ENCODE measurements around the gene TRIM15. TPM values are rescaled to one million over a fixed set of nuclear protein-coding genes. Genes with fewer than 3 reads are reported as not detected.

The TRIM15 gene
- polyA plus RNA-seq, 1 donor (not counting 4 experiments of a cell fraction or from before 2014, with no cell fraction given), result not detected

- H3K36me3 ChIP-seq (ENCODE audit: control insufficient read depth in 2 of 2, extremely low read depth in 1 of 2, insufficient read depth in 2 of 2, low read length in 2 of 2), result no peaks in the 10 kb centered on the region
- peaks cover 26% of the 10 kb centered on the region for H3K4me1 ChIP-seq (ENCODE audit: control insufficient read depth, extremely low read depth, insufficient read depth, low read length)
- H3K9me3 ChIP-seq (ENCODE audit: control insufficient read depth, low read depth, low read length), result no peaks in the 10 kb centered on the region
- no peak overlapping the region for H3K27ac ChIP-seq (ENCODE audit: control insufficient read depth, insufficient read depth, low read length)
- H3K79me2 ChIP-seq (ENCODE audit: control insufficient read depth, insufficient read depth, low read length), result no peaks in the 10 kb centered on the region
- no peak overlapping the region for H3K4me3 ChIP-seq (ENCODE audit: control insufficient read depth in 2 of 3, extremely low read depth in 1 of 3, insufficient read depth in 2 of 3, low read depth in 1 of 3, low read length in 3 of 3)
- dilution Hi-C loops (cut with MboI; ENCODE audit: extremely low pct_ligation_motif_present, low sequenced_read_pairs), result no loop called here
- peaks cover 9% of the 10 kb centered on the region for H3K27me3 ChIP-seq (ENCODE audit: control insufficient read depth, extremely low read depth, insufficient read depth, low read length)
- H3K4me2 ChIP-seq (ENCODE audit: control insufficient read depth, extremely low read depth, insufficient read depth, low read depth, low read length), result no peak overlapping the region
- no peak for TF ChIP-seq EZH2 (IDR thresholded peaks at IDR 0.05; ENCODE audit: low read length)
- TF ChIP-seq, protein P1, sequence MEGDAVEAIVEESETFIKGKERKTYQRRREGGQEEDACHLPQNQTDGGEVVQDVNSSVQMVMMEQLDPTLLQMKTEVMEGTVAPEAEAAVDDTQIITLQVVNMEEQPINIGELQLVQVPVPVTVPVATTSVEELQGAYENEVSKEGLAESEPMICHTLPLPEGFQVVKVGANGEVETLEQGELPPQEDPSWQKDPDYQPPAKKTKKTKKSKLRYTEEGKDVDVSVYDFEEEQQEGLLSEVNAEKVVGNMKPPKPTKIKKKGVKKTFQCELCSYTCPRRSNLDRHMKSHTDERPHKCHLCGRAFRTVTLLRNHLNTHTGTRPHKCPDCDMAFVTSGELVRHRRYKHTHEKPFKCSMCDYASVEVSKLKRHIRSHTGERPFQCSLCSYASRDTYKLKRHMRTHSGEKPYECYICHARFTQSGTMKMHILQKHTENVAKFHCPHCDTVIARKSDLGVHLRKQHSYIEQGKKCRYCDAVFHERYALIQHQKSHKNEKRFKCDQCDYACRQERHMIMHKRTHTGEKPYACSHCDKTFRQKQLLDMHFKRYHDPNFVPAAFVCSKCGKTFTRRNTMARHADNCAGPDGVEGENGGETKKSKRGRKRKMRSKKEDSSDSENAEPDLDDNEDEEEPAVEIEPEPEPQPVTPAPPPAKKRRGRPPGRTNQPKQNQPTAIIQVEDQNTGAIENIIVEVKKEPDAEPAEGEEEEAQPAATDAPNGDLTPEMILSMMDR (optimal IDR thresholded peaks at IDR 0.05 in 1 of 3, IDR thresholded peaks at IDR 0.05 in 1 of 3, conservative IDR thresholded peaks at IDR 0.05 in 1 of 3; ENCODE audit: extremely low read depth in 1 of 3, insufficient read depth in 2 of 3, low read length in 3 of 3), result no peak
- FAIRE-seq (no peak), DNase-seq (ENCODE audit: low read depth, low spot score) (no peak)
- H3K9me1 ChIP-seq (ENCODE audit: control insufficient read depth, extremely low read depth, insufficient read depth, low read length), result no peaks in the 10 kb centered on the region
- no peaks in the 10 kb centered on the region for H4K20me1 ChIP-seq (ENCODE audit: control insufficient read depth, extremely low read depth, insufficient read depth, low read length)
- no peak overlapping the region for H2AFZ ChIP-seq (ENCODE audit: control insufficient read depth, low read length)
- H3K9ac ChIP-seq (ENCODE audit: control insufficient read depth, extremely low read depth, insufficient read depth, low read length), result no peak overlapping the region
These were observed 5.3 kb upstream of the TRIM15 start for GRCh38 chr6:30157999-30158398.

DNA sequence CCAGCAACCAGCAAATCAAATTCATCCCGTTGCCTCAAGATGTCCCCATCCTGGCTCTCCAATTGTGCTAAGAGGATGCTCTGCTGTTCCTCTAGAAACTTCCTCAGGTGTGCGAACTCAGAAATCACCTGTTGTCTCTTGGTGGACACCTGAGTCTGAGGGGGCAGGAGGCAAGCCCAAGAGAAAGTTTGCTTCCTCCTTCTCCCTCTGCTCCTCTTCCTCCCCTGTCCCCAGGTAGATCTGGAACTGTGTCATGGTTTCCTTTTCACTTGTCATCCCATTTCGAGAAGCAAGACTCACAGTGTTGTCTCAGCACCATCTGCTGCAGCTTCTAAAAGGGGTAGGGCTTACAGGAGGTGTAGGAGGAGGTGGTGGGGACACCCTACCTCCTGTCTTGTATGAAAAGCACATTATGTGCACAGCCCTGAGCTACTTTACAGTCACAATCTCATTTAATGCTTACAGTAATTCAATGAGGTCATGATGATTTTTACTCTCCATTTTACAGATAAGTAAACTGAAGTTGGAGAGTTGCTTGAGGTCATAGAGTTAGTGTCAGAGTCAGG, 4.8 kb upstream of the TRIM15 start:
- FAIRE-seq, result no peak

More for the DNA sequence above, 4.8 kb upstream of the TRIM15 start:
- no peaks in the 10 kb centered on the region for H3K79me2 ChIP-seq (ENCODE audit: control insufficient read depth, insufficient read depth, low read length)
- H2AFZ ChIP-seq (ENCODE audit: control insufficient read depth, low read length), result no peak overlapping the region
- TF ChIP-seq, protein P1 (optimal IDR thresholded peaks at IDR 0.05 in 1 of 3, IDR thresholded peaks at IDR 0.05 in 1 of 3, conservative IDR thresholded peaks at IDR 0.05 in 1 of 3; ENCODE audit: extremely low read depth in 1 of 3, insufficient read depth in 2 of 3, low read length in 3 of 3), result no peak
- TF ChIP-seq EZH2 (IDR thresholded peaks at IDR 0.05; ENCODE audit: low read length), result no peak
- peaks cover 26% of the 10 kb centered on the region for H3K4me1 ChIP-seq (ENCODE audit: control insufficient read depth, extremely low read depth, insufficient read depth, low read length)
- dilution Hi-C loops (cut with MboI; ENCODE audit: extremely low pct_ligation_motif_present, low sequenced_read_pairs), result no loop called here
- H3K4me2 ChIP-seq (ENCODE audit: control insufficient read depth, extremely low read depth, insufficient read depth, low read depth, low read length), result no peak overlapping the region
- no peaks in the 10 kb centered on the region for H4K20me1 ChIP-seq (ENCODE audit: control insufficient read depth, extremely low read depth, insufficient read depth, low read length)
- no peaks in the 10 kb centered on the region for H3K9me3 ChIP-seq (ENCODE audit: control insufficient read depth, low read depth, low read length)
- no peaks in the 10 kb centered on the region for H3K36me3 ChIP-seq (ENCODE audit: control insufficient read depth in 2 of 2, extremely low read depth in 1 of 2, insufficient read depth in 2 of 2, low read length in 2 of 2)
- H3K9me1 ChIP-seq (ENCODE audit: control insufficient read depth, extremely low read depth, insufficient read depth, low read length), result no peaks in the 10 kb centered on the region
- no peak overlapping the region for H3K4me3 ChIP-seq (ENCODE audit: control insufficient read depth in 2 of 3, extremely low read depth in 1 of 3, insufficient read depth in 2 of 3, low read depth in 1 of 3, low read length in 3 of 3)
- DNase-seq (ENCODE audit: low read depth, low spot score), result no peak
- peaks cover 7% of the 10 kb centered on the region for H3K27me3 ChIP-seq (ENCODE audit: control insufficient read depth, extremely low read depth, insufficient read depth, low read length)
- no peak overlapping the region for H3K27ac ChIP-seq (ENCODE audit: control insufficient read depth, insufficient read depth, low read length)
- H3K9ac ChIP-seq (ENCODE audit: control insufficient read depth, extremely low read depth, insufficient read depth, low read length), result no peak overlapping the region
